ENCODE measurements around the gene OS9.
A peak's percentile ranks its signal among the peaks of the same experiment; 100 is the strongest.

Gene OS9

GRCh38 chr12:57737467-57738460 lies 43.8 kb downstream of the OS9 start:
- no peak for DNase-seq

- DNase-seq, result no peak
Measured at GRCh38 chr12:57738661-57739237, 44.8 kb downstream of the OS9 start, which contains the start of gene AGAP2. Gene AGAP2 (minus strand): TSS chr12:57738742. CDS start chr12:57738246, 496 bp downstream.

- DNase-seq, result no peak
Measured at GRCh38 chr12:57739387-57739786, 45.5 kb downstream of the OS9 start.

- DNase-seq, result no peak
Measured at GRCh38 chr12:57739914-57740538, 46.1 kb downstream of the OS9 start.

GRCh38 chr12:57740656-57741412 lies 46.9 kb downstream of the OS9 start:
- peak; percentile 92 for DNase-seq

GRCh38 chr12:57741413-57741789 lies 47.5 kb downstream of the OS9 start:
- no peak for DNase-seq

- peak; percentile 91 for DNase-seq
Measured at GRCh38 chr12:57741844-57742738, 48.2 kb downstream of the OS9 start.

- DNase-seq, result no peak
Measured at GRCh38 chr12:57743769-57744168, 49.8 kb downstream of the OS9 start.

GRCh38 chr12:57744194-57744776 lies 50.4 kb downstream of the OS9 start:
- DNase-seq, result peak; percentile 88

- peak; percentile 98 for DNase-seq
Measured at GRCh38 chr12:57744777-57745484, 51.0 kb downstream of the OS9 start, which contains the start of gene TSPAN31. Gene TSPAN31 (plus strand): TSS chr12:57745039. CDS start chr12:57745155, 116 bp downstream.

GRCh38 chr12:57745485-57745881 lies 51.6 kb downstream of the OS9 start:
- DNase-seq, result no peak

- DNase-seq, result no peak
Measured at GRCh38 chr12:57746025-57746424, 52.1 kb downstream of the OS9 start.

- DNase-seq, result no peak
Measured at GRCh38 chr12:57749061-57749460, 55.1 kb downstream of the OS9 start.

- no peak for DNase-seq
Measured at GRCh38 chr12:57750561-57751431, 56.9 kb downstream of the OS9 start.

GRCh38 chr12:57751432-57751787 lies 57.5 kb downstream of the OS9 start:
- DNase-seq, result no peak

- peak; percentile 99 for DNase-seq
Measured at GRCh38 chr12:57751788-57752667, 58.1 kb downstream of the OS9 start, which contains the start of gene CDK4. Gene CDK4 (minus strand): TSS chr12:57752310. CDS start chr12:57751717, 593 bp downstream.

- DNase-seq, result no peak
Measured at GRCh38 chr12:57752668-57753000, 58.7 kb downstream of the OS9 start.

GRCh38 chr12:57753756-57754337 lies 59.9 kb downstream of the OS9 start:
- no peak for DNase-seq
